Suprapubic skin (tissue), 3 donors: ENCODE measurements around the gene CIAO2A.

Experiments
- EP300 ChIP-seq: sonication (generic); formaldehyde crosslinking; IDR thresholded peaks from one replicate; pipeline ENCODE4 v1.6.1; 2017; ENCODE audit warnings: antibody characterized with exemption
- TF ChIP-seq, protein P1 (sequence below), 2 donors: fragments of 200-600 bp in 1 of 2; fragments of 450-650 bp in 1 of 2; sonication (generic) in 1 of 2; IDR thresholded peaks; one replicate each; pipeline ENCODE4 v1.5.1; 2016 to 2019; ENCODE audit warnings: antibody characterized with exemption in 2 of 2, mild to moderate bottlenecking in 1 of 2, moderate library complexity in 1 of 2

DNA sequence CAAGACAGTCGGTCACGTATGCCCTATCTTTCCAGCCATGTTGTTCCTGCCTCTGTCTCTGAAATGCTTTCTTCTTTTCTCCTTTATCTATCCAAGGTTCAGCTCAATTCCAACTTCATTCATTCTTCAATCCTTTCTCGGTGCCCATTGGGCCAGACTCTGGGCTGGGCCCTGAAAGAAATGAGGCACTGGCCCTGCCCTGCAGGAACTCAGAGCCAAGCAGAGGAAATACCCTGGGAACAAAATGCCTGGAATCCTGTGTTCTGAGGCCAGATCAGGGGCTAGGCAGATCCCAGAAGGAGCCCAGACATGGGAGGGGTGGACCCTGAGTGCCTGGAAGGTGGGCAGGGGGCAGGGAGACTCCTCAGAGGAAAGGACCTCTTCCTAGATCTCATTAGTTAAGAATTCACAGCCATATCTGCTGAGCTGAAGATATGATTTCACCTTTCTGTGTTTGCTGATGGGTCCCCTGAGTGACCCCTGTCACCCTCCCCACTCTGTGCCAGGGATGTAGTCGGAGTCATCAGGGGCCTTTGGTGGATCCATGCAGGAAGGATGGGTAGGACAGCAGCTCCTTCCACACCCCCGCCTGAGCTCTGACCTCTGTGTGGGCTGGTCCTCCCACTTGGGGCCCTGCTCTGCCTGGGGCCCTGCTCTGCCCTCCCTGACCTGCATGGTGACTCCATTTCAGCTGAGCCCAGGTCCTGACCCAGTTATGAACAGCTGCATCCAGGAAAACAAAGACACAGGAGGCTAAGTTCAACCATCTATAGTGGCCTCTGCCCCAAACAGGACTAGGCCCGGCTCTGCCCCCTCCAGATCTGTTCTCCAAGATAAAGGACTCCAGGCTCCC is 42.0 kb downstream of the CIAO2A start:
- TF ChIP-seq, protein P1, sequence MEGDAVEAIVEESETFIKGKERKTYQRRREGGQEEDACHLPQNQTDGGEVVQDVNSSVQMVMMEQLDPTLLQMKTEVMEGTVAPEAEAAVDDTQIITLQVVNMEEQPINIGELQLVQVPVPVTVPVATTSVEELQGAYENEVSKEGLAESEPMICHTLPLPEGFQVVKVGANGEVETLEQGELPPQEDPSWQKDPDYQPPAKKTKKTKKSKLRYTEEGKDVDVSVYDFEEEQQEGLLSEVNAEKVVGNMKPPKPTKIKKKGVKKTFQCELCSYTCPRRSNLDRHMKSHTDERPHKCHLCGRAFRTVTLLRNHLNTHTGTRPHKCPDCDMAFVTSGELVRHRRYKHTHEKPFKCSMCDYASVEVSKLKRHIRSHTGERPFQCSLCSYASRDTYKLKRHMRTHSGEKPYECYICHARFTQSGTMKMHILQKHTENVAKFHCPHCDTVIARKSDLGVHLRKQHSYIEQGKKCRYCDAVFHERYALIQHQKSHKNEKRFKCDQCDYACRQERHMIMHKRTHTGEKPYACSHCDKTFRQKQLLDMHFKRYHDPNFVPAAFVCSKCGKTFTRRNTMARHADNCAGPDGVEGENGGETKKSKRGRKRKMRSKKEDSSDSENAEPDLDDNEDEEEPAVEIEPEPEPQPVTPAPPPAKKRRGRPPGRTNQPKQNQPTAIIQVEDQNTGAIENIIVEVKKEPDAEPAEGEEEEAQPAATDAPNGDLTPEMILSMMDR (IDR thresholded peaks at IDR 0.05) = no peak
- no peak for TF ChIP-seq EP300
